Loucy (cell line): ENCODE data around the gene GPRIN2.
"Not testable (repeated sequence)": the region's sequence is repeated elsewhere in the genome, so short reads cannot be mapped to it uniquely, and the experiment has no call there.

Experiments
- H2AFZ ChIP-seq: fragments of 200-600 bp; sonication (generic); 2 replicates; pipeline ENCODE4 v1.6.0; 2016; ENCODE audit warnings: antibody characterized with exemption, mild to moderate bottlenecking, low read length, moderate library complexity
- H3F3A ChIP-seq: fragments of 200-600 bp; 2 replicates; pipeline ENCODE4 v1.6.0; 2016; ENCODE audit warnings: antibody characterized with exemption, low read depth, mild to moderate bottlenecking
- H3K27me3 ChIP-seq: fragments of 200-600 bp; sonication (generic); 2 replicates; pipeline ENCODE4 v1.6.1; 2014; ENCODE audit warnings: low read length, mild to moderate bottlenecking; ENCODE audit not compliant: insufficient read depth, poor library complexity, severe bottlenecking
- H3K36me3 ChIP-seq: fragments of 200-600 bp; sonication (generic); 2 replicates; pipeline ENCODE4 v1.6.1; 2016; ENCODE audit warnings: low read length; ENCODE audit not compliant: insufficient read depth
- H3K4me1 ChIP-seq: fragments of 200-600 bp; sonication (generic); 2 replicates; pipeline ENCODE4 v1.5.1; 2014; ENCODE audit warnings: low read length, mild to moderate bottlenecking; ENCODE audit not compliant: insufficient read depth, poor library complexity, severe bottlenecking
- H3K4me2 ChIP-seq: fragments of 200-600 bp; sonication (generic); 2 replicates; pipeline ENCODE4 v1.6.0; 2014; ENCODE audit warnings: antibody characterized with exemption, low read length, low read depth, mild to moderate bottlenecking; ENCODE audit not compliant: poor library complexity, severe bottlenecking
- H3K4me3 ChIP-seq: fragments of 200-600 bp; sonication (generic); 2 replicates; pipeline ENCODE4 v1.5.1; 2014; ENCODE audit warnings: low read length, mild to moderate bottlenecking, mixed read lengths; ENCODE audit not compliant: poor library complexity, severe bottlenecking
- H3K79me2 ChIP-seq: fragments of 200-600 bp; sonication (generic); 2 replicates; pipeline ENCODE4 v1.6.1; 2014; ENCODE audit warnings: low read length; ENCODE audit not compliant: insufficient read depth
- H3K9ac ChIP-seq: fragments of 200-600 bp; sonication (generic); 2 replicates; pipeline ENCODE4 v1.6.0; 2014; ENCODE audit warnings: mild to moderate bottlenecking, low read depth, low read length, moderate library complexity; ENCODE audit not compliant: poor library complexity, severe bottlenecking
- H3K9me2 ChIP-seq: fragments of 200-600 bp; sonication (generic); replicated peaks from 2 replicates; pipeline ENCODE4 v1.6.1; 2016; ENCODE audit warnings: low read depth, low read length, mixed read lengths
- H3K9me3 ChIP-seq: fragments of 200-600 bp; sonication (generic); 2 replicates; pipeline ENCODE4 v1.6.1; 2014; ENCODE audit warnings: mild to moderate bottlenecking, antibody characterized with exemption, low read length, low read depth; ENCODE audit not compliant: insufficient read depth
- H4K20me1 ChIP-seq: fragments of 200-600 bp; sonication (generic); 2 replicates; pipeline ENCODE4 v1.6.0; 2014; ENCODE audit warnings: antibody characterized with exemption, low read length, mild to moderate bottlenecking; ENCODE audit not compliant: insufficient read depth, poor library complexity, severe bottlenecking
- EZH2phosphoT487 ChIP-seq: fragments of 200-600 bp; IDR thresholded peaks from 2 replicates; pipeline ENCODE4 v1.6.1; 2018; ENCODE audit warnings: antibody characterized with exemption, mild to moderate bottlenecking, moderate library complexity, borderline replicate concordance
- TF ChIP-seq, protein P1 (sequence below): fragments of 200-600 bp; sonication (generic); conservative IDR thresholded peaks from 2 replicates; pipeline ENCODE4 v1.5.1; 2014; ENCODE audit warnings: mild to moderate bottlenecking, antibody characterized with exemption, low read length

The GPRIN2 gene

DNA sequence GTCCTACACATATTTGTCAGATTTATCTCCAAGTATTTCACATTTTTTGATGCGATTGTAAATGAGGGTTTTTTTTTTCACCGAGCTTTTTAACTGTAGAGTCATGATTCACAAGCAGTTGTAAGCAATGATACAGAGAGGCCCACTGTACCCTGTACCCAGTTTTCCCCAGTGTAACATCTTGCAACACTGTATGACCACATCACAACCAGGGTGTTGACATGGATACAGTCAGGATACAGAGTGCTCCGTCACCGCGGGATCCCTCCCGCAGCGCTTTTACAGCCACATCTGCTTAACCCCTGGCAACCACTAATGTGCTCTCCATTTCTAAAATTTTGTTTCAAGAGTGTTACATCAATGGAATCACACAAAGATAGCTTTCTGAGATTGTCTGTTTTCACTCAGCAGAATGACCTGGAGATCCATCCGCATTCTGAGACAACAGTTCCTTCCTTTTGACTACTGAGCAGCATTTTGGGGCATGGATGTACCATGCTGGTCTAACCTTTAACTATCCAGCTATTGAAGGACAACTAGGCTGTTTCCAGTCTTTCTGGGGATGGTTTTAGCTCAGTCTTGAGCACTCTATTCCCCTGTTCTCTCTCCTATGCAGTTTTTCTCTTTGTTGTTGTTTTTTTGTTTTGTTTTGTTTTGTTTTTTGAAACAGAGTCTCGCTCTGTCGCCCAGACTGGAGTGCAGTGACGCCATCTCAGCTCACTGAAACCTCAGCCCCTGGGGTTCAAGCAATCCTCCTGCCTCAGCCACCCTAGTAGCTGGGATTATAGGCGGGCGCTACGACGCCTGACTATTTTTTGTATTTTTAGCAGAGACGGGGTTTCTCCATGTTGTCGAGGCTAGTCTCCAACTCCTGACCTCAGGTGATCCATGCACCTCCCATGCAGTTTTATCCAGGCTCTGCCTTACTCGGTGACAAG is 25.9 kb downstream of the GPRIN2 start:
- no peaks in the 10 kb centered on the region for H3K36me3 ChIP-seq
- H3K79me2 ChIP-seq, result no peaks in the 10 kb centered on the region
- no peaks in the 10 kb centered on the region for H3F3A ChIP-seq
- no peak for TF ChIP-seq EZH2phosphoT487
- TF ChIP-seq, protein P1, sequence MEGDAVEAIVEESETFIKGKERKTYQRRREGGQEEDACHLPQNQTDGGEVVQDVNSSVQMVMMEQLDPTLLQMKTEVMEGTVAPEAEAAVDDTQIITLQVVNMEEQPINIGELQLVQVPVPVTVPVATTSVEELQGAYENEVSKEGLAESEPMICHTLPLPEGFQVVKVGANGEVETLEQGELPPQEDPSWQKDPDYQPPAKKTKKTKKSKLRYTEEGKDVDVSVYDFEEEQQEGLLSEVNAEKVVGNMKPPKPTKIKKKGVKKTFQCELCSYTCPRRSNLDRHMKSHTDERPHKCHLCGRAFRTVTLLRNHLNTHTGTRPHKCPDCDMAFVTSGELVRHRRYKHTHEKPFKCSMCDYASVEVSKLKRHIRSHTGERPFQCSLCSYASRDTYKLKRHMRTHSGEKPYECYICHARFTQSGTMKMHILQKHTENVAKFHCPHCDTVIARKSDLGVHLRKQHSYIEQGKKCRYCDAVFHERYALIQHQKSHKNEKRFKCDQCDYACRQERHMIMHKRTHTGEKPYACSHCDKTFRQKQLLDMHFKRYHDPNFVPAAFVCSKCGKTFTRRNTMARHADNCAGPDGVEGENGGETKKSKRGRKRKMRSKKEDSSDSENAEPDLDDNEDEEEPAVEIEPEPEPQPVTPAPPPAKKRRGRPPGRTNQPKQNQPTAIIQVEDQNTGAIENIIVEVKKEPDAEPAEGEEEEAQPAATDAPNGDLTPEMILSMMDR, result no peak
- H3K9me3 ChIP-seq, result no peaks in the 10 kb centered on the region
- no peak overlapping the region for H3K4me3 ChIP-seq
- H4K20me1 ChIP-seq, result no peaks in the 10 kb centered on the region
- H3K9ac ChIP-seq, result no peak overlapping the region
- H3K27me3 ChIP-seq, result no peaks in the 10 kb centered on the region
- H3K4me1 ChIP-seq, result peaks cover under 1% of the 10 kb centered on the region
- no peak overlapping the region for H3K4me2 ChIP-seq
- H2AFZ ChIP-seq, result no peak overlapping the region
- no peaks in the 10 kb centered on the region for H3K9me2 ChIP-seq

DNA sequence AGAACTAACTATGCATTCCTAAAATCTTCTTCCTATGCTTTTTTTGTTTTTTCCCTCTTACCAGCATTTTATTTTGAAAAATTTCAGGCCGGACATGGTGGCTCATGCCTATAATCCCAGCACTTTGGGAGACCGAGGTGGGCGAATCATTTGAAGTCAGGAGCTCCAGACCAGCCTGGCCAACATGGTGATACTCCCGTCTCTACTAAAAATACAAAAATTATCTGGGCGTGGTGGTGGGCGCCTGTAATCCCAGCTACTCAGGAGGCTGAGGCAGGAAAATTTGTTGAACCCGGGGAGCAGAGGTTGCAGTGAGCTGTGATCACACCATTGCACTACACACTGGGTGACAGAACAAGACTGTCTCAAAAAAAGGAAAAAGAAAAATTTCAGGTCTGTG is 26.7 kb downstream of the GPRIN2 start:
- not testable (repeated sequence) for H3K79me2 ChIP-seq, H3K4me2 ChIP-seq, H3K9ac ChIP-seq, H3K9me3 ChIP-seq, H3K4me3 ChIP-seq, H3K27me3 ChIP-seq, H3K9me2 ChIP-seq, H3F3A ChIP-seq, H2AFZ ChIP-seq, H3K36me3 ChIP-seq, H3K4me1 ChIP-seq, H4K20me1 ChIP-seq

DNA sequence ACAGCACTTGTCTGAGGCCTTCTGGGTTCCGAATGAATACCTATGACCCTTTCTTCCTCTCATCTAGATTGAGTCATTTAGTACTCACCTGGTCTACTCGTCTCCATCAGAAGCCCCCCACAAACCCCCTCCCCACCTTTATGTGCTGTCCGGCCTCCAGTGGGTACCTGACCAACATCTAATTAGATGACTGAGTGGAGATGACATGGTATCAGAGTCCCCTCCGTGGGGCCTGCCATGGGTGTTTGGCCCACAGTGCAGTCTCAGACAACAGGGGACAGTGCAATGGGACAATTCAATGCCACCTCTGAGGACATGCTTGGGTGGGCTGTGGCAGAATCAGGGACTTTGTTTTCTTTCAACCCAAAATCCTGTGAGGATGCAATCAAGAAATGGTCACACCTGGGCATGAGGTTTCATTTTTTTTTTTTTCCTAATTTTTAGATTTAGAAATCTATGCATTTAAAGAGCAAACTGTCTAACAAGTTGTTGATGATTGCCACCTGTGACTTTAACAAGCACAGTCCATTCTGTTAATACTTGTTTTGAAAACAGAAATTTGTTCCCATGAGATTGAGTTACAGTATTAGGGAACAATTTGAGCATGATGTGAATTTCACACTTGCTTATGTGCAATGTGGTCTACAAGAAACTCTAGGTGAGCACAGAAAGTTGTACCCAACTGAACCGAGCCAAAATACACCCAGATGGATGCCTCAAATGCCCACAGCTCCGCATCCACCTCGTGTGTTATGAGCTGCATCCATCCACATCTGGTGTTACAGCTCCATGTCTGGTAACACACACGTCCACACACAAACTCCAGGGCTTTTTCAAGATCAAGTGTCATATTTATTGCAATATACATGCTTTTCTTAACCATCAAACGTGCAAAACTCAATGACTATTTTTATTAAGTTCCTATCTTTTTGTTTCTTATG is 27.5 kb downstream of the GPRIN2 start:
- H3K79me2 ChIP-seq, result no peaks in the 10 kb centered on the region
- no peak overlapping the region for H3K4me2 ChIP-seq
- H3K9me3 ChIP-seq, result no peaks in the 10 kb centered on the region
- no peaks in the 10 kb centered on the region for H3K9me2 ChIP-seq
- H3K27me3 ChIP-seq, result no peaks in the 10 kb centered on the region
- no peaks in the 10 kb centered on the region for H4K20me1 ChIP-seq
- H3K36me3 ChIP-seq, result no peaks in the 10 kb centered on the region
- H3K4me1 ChIP-seq, result peaks cover 5% of the 10 kb centered on the region
- H2AFZ ChIP-seq, result no peak overlapping the region
- no peaks in the 10 kb centered on the region for H3F3A ChIP-seq
- no peak overlapping the region for H3K9ac ChIP-seq
- no peak overlapping the region for H3K4me3 ChIP-seq
- TF ChIP-seq, protein P1, result no peak
- TF ChIP-seq EZH2phosphoT487, result no peak
